H1 (cell line): ENCODE measurements around the gene AIFM2.

Experiments
- CREB1 ChIP-seq: IDR thresholded peaks from 2 replicates; pipeline ENCODE4 v1.6.1; 2012; ENCODE audit warnings: inconsistent platforms
- CTCF ChIP-seq, 3 experiments: IDR thresholded peaks; 1 replicate in 2 of 3; 2 replicates in 1 of 3; pipeline versions ENCODE4 v1.5.1 to v1.6.1; 2011; ENCODE audit warnings: low read length in 3 of 3, mild to moderate bottlenecking in 3 of 3, inconsistent platforms in 2 of 3, low read depth in 1 of 3, moderate library complexity in 1 of 3; ENCODE audit not compliant: insufficient read depth in 1 of 3; ENCODE audit errors: control extremely low read depth in 1 of 3
- GABPA ChIP-seq: IDR thresholded peaks from 2 replicates; pipeline ENCODE4 v1.6.1; 2011; ENCODE audit warnings: mild to moderate bottlenecking, low read length, moderate library complexity, borderline replicate concordance; ENCODE audit not compliant: insufficient read depth
- POLR2A ChIP-seq, 2 experiments: IDR thresholded peaks; 1 replicate in 1 of 2; 2 replicates in 1 of 2; pipeline ENCODE4 v1.6.1; 2011; ENCODE audit warnings: low read depth in 2 of 2, low read length in 2 of 2, mild to moderate bottlenecking in 2 of 2; ENCODE audit errors: control extremely low read depth in 1 of 2
- RAD21 ChIP-seq, 2 experiments: IDR thresholded peaks in 1 of 2; conservative IDR thresholded peaks in 1 of 2; 2 replicates each; pipeline ENCODE4 v1.6.1; 2011; ENCODE audit warnings: low read depth in 2 of 2, low read length in 2 of 2, improper control_type of control experiment in 1 of 2, inconsistent platforms in 1 of 2, mild to moderate bottlenecking in 1 of 2, moderate library complexity in 1 of 2
- RXRA ChIP-seq: IDR thresholded peaks from 2 replicates; pipeline ENCODE4 v1.6.1; 2011; ENCODE audit warnings: low read depth, mild to moderate bottlenecking, low read length, moderate library complexity; ENCODE audit not compliant: insufficient read depth
- ZNF274 ChIP-seq: IDR thresholded peaks from 2 replicates; pipeline ENCODE4 v1.7.0; 2012; ENCODE audit warnings: low read length, borderline replicate concordance; ENCODE audit errors: extremely low read depth

DNA sequence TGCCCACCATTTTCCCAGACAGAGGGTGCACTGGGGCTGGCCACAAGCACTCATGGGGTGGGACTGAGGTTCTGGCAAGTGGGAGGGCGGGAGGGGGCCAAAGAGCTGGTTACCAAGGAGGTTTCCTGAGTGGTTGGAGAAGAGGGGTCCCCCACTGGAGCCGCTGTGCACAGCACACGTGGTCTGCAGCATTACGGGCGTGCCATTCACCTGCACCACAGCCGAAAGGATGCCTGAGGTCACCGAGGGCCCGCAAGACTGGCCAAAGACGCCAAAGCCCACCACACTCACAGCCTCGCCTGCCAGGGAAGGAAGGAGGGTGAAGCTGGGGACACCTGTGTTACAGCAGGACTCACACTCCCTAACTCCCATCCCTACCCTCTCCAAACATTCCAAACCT, 9.9 kb upstream of the AIFM2 start:
- TF ChIP-seq GABPA (no peak), CTCF (IDR thresholded peaks at IDR 0.05; ENCODE audit: control extremely low read depth in 1 of 3, insufficient read depth in 1 of 3, low read depth in 1 of 3, low read length in 3 of 3) (no peak), RXRA (no peak), POLR2A (IDR thresholded peaks at IDR 0.05; ENCODE audit: control extremely low read depth in 1 of 2, low read depth in 2 of 2, low read length in 2 of 2) (no peak), ZNF274 (no peak), CREB1 (no peak), RAD21 (IDR thresholded peaks at IDR 0.05 in 1 of 2, conservative IDR thresholded peaks at IDR 0.05 in 1 of 2; ENCODE audit: low read depth in 2 of 2, low read length in 2 of 2) (no peak)
